NCI-H128 (cell line): ENCODE data around the gene ZC3H18.
A peak's percentile ranks its signal among the peaks of the same experiment; 100 is the strongest.

Experiments
- DNase-seq: peaks from one replicate; lab custom pipeline; 2025; ENCODE audit not compliant: unreplicated experiment; lab: John Stamatoyannopoulos, UW

The ZC3H18 gene

GRCh38 chr16:88569985-88570690, at the start of gene ZC3H18:
ZC3H18 (plus strand) TSS chr16:88570403; CDS start chr16:88577124, 6,721 bp downstream.
- DNase-seq, result peak; percentile 79

- no peak for DNase-seq
Measured at GRCh38 chr16:88521674-88522073, 48.5 kb upstream of the ZC3H18 start.

GRCh38 chr16:88522276-88522949, 47.8 kb upstream of the ZC3H18 start:
- DNase-seq, result no peak

GRCh38 chr16:88523309-88524161, 46.7 kb upstream of the ZC3H18 start:
- DNase-seq, result no peak

GRCh38 chr16:88524274-88524972, 45.8 kb upstream of the ZC3H18 start:
- DNase-seq, result no peak

GRCh38 chr16:88524973-88525662, 45.1 kb upstream of the ZC3H18 start:
- no peak for DNase-seq

GRCh38 chr16:88525663-88525990, 44.6 kb upstream of the ZC3H18 start:
- no peak for DNase-seq

GRCh38 chr16:88526008-88526905, 43.9 kb upstream of the ZC3H18 start:
- no peak for DNase-seq

- no peak for DNase-seq
Measured at GRCh38 chr16:88526906-88527185, 43.4 kb upstream of the ZC3H18 start.

- DNase-seq, result no peak
Measured at GRCh38 chr16:88527186-88527936, 42.8 kb upstream of the ZC3H18 start.

- no peak for DNase-seq
Measured at GRCh38 chr16:88527937-88528743, 42.1 kb upstream of the ZC3H18 start.

- no peak for DNase-seq
Measured at GRCh38 chr16:88528902-88529318, 41.3 kb upstream of the ZC3H18 start.

GRCh38 chr16:88529596-88529995, 40.6 kb upstream of the ZC3H18 start:
- DNase-seq, result no peak

GRCh38 chr16:88530051-88530857, 39.9 kb upstream of the ZC3H18 start:
- no peak for DNase-seq

GRCh38 chr16:88530858-88531203, 39.4 kb upstream of the ZC3H18 start:
- DNase-seq, result no peak

- no peak for DNase-seq
Measured at GRCh38 chr16:88531346-88531745, 38.9 kb upstream of the ZC3H18 start.

- DNase-seq, result no peak
Measured at GRCh38 chr16:88531931-88532433, 38.2 kb upstream of the ZC3H18 start.
